Activated CD4-positive, CD25-positive, alpha-beta regulatory T cell (primary cell): ENCODE data around the gene TAS1R3.
"Not testable (repeated sequence)": the region's sequence is repeated elsewhere in the genome, so short reads cannot be mapped to it uniquely, and the experiment has no call there.

Experiments used
- DNase-seq, 4 experiments: peaks; one replicate each; lab custom pipeline; 2025; lab: John Stamatoyannopoulos, UW

TAS1R3 gene

DNA sequence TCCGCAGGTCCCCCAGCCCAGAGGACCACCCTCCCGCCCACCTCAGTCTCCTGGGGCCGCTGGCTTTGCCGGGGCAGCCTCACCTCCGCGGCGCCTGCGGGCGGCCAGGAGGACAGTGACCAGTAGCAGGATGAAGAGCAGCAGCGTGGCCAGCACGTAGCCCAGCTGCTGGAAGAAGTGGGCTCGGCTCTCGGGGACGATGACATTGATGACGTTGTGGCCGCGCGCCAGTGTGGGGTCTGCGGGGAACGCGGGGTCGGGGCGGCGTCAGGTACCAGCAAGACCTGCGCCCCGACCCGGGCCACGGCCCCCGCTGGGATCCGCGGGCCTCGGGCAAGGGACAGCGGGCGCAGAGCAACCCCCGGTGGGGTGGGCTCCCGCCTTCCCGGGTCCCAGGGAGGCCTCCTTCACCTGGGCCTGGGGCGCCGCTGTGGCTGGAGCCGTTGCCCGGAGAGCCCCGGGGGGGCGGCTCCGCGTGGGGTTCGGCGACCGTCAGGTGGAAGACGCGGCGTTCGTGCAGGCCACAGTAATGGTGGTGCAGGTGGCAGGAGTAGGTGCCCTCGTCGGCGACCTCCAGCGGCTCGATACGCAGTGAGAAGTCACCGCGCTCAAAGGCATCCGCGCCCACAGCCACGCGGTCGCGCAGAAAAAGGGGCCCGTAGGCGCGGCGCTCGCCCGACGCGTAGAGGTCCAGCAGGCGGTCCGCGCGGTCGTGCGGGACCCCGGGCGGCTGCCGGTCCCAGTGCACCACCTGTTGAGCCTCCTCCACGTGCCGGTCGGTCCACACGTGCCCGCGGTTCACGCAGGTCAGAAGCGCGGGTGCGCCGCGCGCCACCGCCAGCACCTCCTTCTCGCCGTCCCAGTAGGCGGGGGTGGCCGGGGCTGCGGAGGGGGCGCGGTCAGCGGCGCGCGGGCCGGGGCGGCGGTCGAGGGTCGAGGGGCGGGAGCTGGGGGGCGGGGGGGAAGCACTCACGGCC lies 23.5 kb downstream of the TAS1R3 start:
- no peak for DNase-seq

DNA sequence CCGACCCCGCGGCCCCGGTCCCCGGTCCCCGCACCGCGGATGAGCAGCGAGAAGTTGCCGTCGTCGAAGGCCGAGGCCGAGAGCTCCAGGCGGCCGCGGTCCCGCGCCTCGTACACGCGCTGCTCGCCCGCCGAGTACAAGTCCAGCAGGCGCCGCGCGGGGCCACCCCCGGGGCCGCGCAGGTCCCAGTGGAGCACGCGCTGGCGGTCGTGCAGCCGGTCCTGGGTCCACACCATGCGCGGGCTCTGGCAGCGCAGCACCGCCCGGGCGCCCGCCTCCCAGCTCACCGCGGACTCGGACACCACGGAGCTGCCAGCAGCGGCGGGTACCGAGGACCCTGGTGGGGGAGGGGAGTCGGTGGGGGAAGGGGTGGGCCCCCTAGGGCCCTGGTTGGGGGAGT lies 24.3 kb downstream of the TAS1R3 start:
- DNase-seq = no peak

DNA sequence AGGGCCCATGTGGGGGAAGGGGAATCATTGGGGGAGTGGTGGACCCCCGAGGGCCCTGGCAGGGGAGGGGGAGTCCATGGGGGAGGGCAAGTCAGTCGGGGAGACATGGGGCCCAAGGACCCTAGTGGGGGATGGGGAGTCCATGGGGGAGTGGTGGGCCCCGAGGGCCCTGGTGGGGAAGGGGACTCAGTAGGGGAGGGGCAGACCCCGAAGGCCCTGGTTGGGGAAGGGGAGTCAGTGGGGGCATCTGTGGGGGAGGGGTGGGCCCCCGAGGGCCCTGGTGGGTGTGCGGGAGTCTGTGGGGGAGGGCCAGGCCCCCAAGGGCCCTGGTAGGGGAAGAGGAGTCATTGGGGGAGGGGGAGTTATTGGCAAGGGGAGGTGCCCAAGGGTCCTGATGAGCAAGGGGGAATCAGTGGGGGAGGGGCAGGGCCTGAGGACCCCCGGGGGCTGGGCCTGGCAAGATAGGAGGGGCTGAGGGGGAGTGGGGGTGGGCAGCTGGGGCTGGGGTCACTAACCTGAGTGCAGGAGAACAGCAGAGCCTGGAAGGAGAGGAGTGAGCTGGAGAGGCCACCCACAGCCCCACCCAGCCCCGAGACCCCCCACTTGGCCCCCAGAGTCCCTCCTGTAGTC lies 25.2 kb downstream of the TAS1R3 start:
- no peak for DNase-seq

DNA sequence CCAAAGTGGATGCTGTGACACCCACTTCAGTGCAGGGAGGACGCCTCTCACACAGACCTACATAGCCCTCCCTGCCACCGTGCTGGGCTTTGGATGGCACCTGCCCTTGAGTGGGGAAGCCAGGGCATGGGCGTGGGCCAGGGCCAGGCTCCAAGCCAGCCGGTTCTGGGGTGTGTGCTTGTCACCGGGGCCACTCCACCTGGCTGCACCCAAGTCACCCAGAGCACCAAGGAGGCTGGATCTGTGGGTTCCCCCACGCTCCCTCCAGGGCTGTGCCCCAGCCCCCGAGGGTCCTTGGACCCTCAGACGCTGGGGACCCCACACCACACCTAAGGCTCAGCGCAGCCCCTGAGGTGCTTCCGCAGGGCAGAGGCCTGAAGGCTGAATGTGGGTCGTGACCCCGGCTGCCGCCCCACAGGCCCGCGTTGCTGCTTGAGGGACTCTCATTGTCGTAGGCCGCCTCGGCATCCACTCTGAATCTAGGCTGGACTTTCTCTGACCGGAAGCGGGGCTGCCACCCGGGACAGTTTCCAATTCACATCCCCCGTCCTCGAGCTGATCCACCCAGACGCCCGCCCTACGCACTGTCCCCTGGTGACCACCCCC lies 25.8 kb downstream of the TAS1R3 start:
- DNase-seq = no peak

DNA sequence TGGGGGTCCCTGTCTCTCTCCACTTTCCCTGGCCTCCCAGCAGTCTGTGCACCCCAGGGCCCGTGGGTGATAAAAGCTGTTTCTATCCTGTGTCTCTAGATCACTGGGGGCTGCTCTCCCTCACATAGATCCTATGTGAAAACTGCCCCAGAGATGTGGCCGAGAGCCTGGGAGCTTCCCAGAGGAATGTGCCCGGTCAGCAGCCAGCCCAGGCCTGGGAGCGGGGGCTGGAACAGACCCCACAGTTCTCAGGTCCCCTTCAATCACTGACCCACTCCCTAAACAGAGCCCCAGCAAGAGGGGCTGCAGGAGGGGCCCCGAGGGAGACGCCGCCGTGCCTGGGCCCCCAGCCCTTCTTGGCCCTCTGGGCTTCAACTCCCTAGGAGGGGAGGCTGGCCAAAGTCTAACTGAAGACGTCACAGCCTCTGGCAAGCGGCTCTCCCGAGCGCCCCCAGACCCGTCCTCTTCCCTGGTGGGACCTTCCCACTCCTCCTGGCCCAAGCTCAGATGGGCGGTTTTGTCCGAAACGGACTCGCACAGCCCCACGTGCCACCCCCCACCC lies 26.9 kb downstream of the TAS1R3 start:
- no peak for DNase-seq

DNA sequence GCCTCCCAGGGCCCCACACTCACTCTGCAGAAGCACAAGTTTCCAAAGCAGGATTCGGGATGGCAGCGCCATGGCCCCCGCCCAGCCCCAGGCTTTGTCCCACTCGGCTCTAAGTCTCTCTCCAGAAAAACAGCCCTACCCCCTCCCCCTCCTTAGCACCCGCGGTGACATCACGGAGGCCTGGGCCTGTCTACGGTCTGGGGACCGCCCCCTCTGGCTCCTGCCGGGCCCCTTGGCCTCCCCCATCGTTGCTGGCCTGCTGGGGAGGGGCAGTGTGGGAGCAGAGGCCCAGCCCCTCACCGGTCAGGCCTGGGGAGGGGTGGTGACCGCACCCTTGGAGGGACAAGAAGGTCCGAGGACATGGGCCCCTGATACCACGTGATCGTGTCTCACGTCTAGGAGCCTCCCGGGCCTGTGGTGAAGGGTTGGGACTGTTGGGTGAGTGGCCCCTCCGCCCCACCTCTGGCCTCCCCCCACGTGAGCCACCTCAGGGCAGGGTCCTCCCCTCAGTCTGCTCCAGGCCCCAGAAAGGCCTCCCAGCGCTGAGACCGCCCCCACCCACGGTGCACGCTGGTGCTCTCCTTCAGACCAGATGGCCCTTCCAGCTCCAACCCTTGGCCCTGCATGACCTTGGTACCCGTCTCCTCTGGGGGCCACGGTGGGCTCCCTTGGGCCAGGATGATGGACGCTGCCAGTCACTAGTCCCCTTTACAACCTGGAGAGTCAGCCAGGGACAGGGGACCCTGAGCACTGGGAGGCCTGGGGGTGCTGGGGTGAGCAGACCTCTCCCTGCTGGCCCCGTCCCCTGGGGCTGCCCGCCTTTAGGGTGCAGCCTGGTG lies 27.6 kb downstream of the TAS1R3 start, which contains the start of gene MXRA8:
MXRA8 (minus strand) TSS at position 123 of the 839 bp plus-strand sequence; CDS start at position 72, 51 bp downstream.
- DNase-seq = no peak

DNA sequence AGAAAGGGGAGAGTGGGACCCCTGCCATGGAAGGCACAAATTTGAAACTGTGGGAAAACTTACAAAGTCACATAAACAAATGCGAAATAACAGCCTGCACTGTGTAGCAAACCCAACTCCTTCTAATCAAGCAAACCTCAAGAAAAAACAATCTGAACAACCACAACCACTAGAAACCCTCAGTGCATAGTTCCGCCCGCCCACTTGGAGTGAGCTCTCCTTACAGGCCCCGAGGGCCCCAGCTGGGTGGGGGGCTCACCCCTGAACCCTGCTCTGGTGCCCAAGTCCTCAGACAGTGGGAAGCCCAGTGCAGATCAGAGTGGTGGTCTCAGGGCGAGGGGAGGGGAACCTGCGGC lies 28.2 kb downstream of the TAS1R3 start:
- DNase-seq = no peak

DNA sequence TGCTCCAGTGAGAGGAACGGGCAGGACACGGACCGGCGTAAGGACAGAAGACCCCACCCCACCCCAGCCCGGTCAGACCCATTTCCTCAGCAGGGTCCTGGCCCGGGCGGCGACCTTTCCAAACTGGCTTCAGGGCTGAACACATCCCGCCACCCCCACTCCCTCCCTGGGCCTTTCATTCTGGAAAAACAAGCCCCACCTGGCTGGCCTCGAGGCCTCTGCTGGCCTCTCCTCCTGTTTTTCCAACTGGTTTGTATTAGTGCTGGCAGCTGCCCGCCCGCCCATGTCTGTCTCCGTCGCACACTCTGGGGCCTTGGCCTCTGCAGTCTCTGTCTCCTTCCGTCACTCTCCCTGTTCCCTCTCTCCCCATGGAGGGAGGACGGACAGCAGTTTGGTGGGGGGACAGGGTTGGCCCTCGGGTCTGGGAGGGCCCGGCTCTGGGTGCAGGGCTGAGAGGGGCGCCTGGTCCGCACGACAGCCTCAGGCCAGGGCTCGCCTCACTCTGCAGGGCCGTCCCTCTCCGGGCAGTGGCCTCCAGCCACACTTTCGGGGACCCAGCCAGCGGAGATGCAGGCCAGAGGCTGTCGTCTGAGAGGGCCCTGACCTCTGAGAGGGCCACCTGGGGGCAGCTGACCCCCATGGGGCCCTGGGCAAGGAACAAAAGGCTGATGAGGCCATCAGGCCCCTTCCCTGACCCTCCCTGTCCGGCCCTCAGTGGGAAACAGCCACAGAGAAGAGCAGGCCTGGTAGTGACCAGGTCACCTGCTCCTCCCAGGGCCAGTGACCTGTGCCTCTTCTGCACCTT lies 28.8 kb downstream of the TAS1R3 start:
- DNase-seq = no peak

DNA sequence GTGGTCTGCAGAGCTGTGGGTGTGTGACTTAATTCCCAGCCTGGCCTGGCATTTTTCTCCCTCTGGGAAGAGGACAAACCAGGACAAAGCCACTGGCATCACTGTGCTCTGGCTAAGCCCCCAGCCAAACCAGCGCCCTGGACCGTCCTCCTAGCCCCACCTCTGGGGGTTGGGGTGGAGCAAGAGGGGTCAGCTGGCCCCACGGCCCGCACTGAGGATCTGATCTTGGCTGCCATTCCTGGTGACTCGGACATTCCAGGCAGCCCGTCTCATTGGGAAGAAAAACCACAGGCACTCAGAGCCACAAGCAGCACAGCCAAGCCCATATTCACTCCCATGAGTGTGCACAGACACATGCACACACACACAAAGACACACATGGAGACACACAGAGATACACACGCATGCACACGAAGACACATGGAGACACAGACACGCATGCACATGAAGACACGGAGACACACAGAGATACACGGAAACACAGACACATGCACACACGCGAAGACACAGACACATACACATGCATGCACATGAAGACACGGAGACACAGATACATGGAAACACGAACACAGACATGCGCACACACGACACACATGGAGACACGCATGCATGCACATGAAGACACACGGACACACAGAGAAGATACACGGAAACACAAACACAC lies 29.6 kb downstream of the TAS1R3 start:
- DNase-seq = no peak

DNA sequence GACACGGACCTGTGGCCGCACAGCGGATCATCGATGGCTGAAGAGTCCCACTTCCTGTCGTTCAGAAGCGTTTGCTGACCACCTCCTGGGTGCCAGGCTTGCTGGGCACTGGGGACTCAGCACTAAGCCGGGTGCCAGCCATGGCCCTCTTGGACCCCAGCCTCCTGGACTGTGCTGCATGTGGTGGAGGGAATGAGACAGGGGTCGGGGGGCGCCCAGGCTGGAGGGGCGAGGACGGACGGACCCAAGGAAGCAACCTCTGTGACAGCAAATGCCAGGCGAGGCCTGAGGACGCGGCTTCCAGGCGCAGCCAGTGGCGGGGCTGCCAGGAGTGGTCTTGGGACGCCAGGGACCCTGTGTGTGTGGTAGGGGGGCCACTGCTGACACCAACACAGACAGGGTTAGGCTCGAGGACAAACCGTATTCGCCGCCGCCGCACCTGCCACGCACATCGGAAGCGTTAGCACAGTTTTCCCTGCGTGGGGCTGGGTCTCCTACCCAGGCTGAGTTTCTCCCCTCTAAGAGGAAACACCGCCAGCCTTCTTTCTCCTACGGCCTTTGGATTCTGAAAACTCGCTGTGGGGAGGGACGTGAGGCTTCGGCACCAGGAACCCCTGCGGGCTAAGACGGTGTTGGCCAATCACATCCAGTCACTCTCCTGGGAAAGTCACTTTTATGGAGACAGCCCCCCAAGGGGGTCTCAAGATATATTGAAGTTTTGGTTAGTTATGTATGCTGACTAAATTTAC lies 30.3 kb downstream of the TAS1R3 start:
- DNase-seq = no peak

DNA sequence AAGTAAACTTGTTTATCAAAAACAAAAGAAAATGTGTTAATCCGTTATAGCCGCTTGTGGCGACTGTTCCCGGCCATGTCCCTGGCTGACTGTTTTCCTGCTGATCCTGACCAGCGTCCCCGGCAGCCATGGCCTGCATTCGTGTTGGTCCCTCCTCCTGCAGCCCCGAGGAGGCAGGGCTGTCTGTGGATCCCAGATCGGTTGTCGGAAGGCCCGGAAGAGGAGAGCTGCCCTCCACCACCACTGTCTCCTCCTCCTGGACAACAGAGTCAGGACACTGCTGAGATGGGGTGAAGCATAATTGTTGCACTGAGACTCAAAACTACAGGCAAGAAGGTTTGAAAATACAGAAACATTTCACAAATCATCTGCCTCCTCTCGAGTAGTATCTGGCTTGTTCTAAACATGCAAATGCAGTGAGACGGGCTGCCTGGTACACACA lies 30.9 kb downstream of the TAS1R3 start:
- no peak for DNase-seq

DNA sequence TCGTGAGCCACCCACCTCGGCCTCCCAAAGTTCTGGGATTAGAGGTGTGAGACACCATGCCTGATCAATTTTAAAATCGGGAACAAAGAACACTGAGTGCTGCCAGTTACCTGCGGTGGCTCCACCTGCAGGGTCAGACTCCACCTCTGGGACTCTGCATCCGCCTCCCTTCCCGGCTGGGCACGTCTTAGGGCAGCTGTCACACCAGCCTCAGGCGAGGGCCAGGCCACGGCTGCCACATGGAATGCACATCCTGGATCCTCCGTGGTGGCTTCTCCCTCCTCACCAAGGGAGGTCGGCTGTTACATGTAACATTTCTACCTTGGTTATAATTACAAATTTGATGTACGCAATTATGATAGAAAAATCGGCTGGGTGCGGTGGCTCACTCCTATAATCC lies 33.2 kb downstream of the TAS1R3 start:
- no peak for DNase-seq

DNA sequence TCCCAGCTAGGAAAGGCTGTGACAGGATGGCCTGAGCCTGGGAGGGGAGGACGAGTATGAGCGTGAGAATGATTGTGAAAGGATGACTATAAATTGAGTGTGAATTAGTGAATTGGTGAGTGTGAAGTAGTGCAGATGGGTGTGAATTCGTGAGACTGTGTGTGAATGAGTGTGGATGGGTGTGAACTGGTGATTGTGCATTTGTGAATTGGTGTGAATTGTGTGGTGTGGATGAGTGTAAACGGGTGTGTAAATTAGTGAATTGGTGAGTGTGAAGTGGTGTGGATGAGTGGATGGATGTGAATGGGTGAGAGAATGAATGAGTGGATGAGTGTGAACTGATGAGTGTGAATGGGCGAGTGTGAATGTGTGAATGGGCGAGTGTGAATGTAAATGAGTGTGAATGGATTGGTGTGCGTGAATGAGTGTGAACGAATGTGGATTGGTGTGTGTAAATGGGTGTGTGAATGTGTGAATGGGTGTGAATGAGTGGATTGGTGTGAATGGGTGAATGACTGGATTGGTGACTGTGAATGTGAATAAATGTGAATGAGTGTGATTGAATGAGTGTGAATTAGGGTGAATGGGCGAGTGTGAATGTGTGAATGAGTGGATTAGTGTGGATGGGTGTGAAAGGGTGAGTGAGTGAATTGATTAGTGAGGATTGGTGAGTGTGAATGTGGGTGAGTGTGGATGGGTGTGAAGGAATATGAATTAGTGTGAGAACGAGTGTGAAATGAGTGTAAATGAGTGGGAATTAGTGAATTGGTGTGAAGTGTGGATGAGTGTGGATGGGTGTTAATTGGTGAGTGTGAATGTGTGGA lies 35.0 kb downstream of the TAS1R3 start:
- no peak for DNase-seq

DNA sequence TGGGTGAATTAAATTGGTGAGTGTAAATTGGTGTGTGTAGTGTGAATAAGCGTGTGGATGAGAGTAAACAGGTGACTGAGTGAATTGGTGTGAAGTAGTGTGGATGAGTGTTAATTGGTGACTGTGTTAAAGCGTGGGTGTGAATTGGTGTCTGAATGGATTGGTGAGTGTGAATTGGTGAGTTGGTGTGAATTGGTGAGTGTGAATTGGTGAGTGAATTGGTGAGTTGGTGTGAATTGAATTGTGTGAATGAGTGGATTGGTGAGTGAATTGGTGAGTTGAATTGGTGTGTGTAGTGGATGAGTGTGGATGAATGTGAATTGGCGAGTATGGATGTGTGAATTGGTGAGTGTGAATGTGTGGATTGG lies 35.6 kb downstream of the TAS1R3 start:
- no peak for DNase-seq

DNA sequence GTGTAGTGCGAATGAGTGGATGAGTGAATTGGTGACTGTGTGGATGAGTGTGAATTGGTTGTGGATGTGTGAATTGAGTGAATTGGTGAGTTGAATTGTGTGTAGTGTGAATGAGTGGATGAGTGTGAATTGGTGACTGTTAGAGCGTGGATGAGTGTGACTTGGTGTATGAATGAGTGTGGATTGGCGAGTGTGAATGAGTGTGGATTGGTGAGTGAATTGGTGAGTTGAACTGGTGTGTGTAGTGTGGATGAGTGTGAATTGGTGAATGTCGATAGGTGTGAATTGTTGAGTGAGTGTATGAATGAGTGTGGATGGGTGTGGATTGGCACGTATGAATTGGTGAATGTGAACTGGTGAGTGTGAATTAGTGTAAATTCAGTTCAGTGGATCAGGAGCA lies 36.2 kb downstream of the TAS1R3 start:
- DNase-seq = no peak

DNA sequence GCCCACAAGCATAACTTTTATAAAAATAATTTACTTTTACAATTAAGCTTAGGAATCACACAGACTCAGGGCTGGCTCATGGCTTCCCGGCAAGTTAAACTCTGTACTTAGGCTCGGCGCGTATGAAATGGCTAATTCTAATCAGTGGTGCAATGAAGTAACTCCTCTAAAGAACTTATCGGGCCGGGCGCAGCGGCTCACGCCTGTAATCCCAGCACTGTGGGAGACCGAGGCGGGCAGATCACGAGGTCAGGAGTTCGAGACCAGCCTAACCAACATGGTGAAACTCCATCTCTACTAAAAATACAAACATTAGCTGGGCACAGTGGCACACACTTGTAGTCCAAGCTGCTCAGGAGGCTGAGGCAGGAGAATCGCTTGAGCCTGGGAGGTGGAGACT lies 39.0 kb downstream of the TAS1R3 start:
- DNase-seq = not testable (repeated sequence)

DNA sequence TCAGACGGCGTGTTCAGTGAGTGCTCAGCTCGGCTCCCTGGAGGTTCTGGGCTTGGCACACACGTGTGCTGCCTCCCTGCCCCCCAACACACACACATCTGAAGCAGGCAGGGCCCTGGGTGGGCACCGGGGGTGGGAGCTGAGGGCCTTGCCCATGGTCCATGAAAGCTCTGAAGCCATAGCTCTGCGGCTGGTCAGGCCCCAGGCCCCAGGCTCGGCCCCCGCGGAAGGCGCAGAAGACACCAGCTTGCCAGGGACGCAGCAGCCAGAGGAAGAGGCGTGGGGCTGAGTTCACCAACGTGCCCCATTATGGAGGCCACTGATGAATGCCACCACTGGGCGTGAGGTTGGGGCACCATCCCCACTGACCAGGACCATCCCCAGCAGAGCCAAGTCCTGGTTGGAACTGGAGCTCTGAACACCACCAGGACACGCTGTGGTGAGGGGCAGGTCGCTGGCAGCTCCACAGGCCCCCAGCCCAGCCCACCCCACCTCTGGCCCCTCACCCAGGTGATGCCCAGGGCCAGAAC lies 39.8 kb downstream of the TAS1R3 start:
- no peak for DNase-seq

DNA sequence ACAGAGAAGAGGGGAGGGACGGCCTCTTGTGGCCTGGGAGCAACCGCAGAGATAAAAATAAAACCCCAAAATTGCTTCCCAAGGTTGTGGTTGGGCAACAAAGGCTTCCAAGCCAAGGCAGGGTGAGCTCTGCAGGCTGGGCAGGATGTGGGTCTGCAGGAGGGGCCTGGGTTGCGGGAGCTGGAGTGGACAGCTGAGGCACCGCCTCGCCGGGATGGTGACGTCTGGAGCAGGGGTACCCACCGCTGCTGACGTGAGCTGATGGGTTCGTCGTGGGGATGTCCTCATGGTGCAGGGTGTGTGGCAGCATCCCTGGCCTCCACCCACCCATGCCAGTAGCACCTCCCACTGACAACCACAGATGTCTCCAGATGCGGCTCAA lies 40.3 kb downstream of the TAS1R3 start:
- no peak for DNase-seq
